ENCODE measurements around the gene CBX2.

- TF ChIP-seq, protein P1, sequence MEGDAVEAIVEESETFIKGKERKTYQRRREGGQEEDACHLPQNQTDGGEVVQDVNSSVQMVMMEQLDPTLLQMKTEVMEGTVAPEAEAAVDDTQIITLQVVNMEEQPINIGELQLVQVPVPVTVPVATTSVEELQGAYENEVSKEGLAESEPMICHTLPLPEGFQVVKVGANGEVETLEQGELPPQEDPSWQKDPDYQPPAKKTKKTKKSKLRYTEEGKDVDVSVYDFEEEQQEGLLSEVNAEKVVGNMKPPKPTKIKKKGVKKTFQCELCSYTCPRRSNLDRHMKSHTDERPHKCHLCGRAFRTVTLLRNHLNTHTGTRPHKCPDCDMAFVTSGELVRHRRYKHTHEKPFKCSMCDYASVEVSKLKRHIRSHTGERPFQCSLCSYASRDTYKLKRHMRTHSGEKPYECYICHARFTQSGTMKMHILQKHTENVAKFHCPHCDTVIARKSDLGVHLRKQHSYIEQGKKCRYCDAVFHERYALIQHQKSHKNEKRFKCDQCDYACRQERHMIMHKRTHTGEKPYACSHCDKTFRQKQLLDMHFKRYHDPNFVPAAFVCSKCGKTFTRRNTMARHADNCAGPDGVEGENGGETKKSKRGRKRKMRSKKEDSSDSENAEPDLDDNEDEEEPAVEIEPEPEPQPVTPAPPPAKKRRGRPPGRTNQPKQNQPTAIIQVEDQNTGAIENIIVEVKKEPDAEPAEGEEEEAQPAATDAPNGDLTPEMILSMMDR (IDR thresholded peaks at IDR 0.05; ENCODE audit: low read depth, low read length): no peak
- TF ChIP-seq EZH2phosphoT487 (IDR thresholded peaks at IDR 0.05; ENCODE audit: low read depth): no peak
Observed at GRCh38 chr17:79801156-79802038, 23.4 kb downstream of the CBX2 start.

Data from OCI-LY3 (cell line).